GM19240 (cell line): ENCODE results near the gene ABCC4.

Experiments
- DNase-seq: peaks from one replicate; pipeline ENCODE4 v3.0.0; 2011; ENCODE audit warnings: low spot score; ENCODE audit not compliant: insufficient read length

The ABCC4 gene

GRCh38 chr13:95067303-95067702, 233.9 kb downstream of the ABCC4 start:
- no peak for DNase-seq

GRCh38 chr13:95060014-95060519, 241.2 kb downstream of the ABCC4 start:
- DNase-seq = no peak

GRCh38 chr13:95059306-95059705, 241.9 kb downstream of the ABCC4 start:
- DNase-seq = no peak

GRCh38 chr13:95058680-95059079, 242.6 kb downstream of the ABCC4 start:
- no peak for DNase-seq

GRCh38 chr13:95056266-95056665, 245.0 kb downstream of the ABCC4 start:
- no peak for DNase-seq

- DNase-seq = peak; percentile 3
Observed at GRCh38 chr13:95050800-95051615, 250.2 kb downstream of the ABCC4 start.

- no peak for DNase-seq
Observed at GRCh38 chr13:95049772-95050171, 251.5 kb downstream of the ABCC4 start.

GRCh38 chr13:95044452-95045205, 256.6 kb downstream of the ABCC4 start:
- DNase-seq = no peak

- DNase-seq = no peak
Observed at GRCh38 chr13:95039415-95039814, 261.8 kb downstream of the ABCC4 start.

- no peak for DNase-seq
Observed at GRCh38 chr13:95038949-95039348, 262.3 kb downstream of the ABCC4 start.

GRCh38 chr13:95035311-95036109, 265.7 kb downstream of the ABCC4 start:
- no peak for DNase-seq

GRCh38 chr13:95033890-95034289, 267.4 kb downstream of the ABCC4 start:
- no peak for DNase-seq

- no peak for DNase-seq
Observed at GRCh38 chr13:95032121-95032520, 269.1 kb downstream of the ABCC4 start.

GRCh38 chr13:95030821-95031343, 270.4 kb downstream of the ABCC4 start:
- DNase-seq = no peak

- no peak for DNase-seq
Observed at GRCh38 chr13:95027638-95028037, 273.6 kb downstream of the ABCC4 start.

- no peak for DNase-seq
Observed at GRCh38 chr13:95025116-95025515, 276.1 kb downstream of the ABCC4 start.

GRCh38 chr13:95023405-95023804, 277.8 kb downstream of the ABCC4 start:
- no peak for DNase-seq

GRCh38 chr13:95020298-95020987, 280.8 kb downstream of the ABCC4 start:
- no peak for DNase-seq

GRCh38 chr13:95019886-95020285, 281.4 kb downstream of the ABCC4 start:
- no peak for DNase-seq

- DNase-seq = no peak
Observed at GRCh38 chr13:95007322-95007721, 293.9 kb downstream of the ABCC4 start.

GRCh38 chr13:95005300-95005699, 296.0 kb downstream of the ABCC4 start:
- no peak for DNase-seq
